Activated CD8-positive, alpha-beta T cell treated with anti-CD3 and anti-CD28 coated beads for 36 hours (primary cell): ENCODE results near the gene PRKACB. TPM values are rescaled to one million over a fixed set of nuclear protein-coding genes. Genes with fewer than 3 reads are reported as not detected.
"Not testable (repeated sequence)": the region's sequence is repeated elsewhere in the genome, so short reads cannot be mapped to it uniquely, and the experiment has no call there.

ENCODE experiments used
- ATAC-seq: fragments of 200-7000 bp; cut with Tn5 transposase; one replicate; pipeline ENCODE4 v1.10.0; 2021; ENCODE audit warnings: mild to moderate bottlenecking, moderate library complexity
- CTCF ChIA-PET: fragments of 350-600 bp; sonication (Branson Sonifier 250); formaldehyde crosslinking; loops from one replicate; lab custom pipeline; 2021; ENCODE audit warnings: antibody characterized with exemption; lab: Charles Lee
- POLR2A ChIA-PET: fragments of 350-600 bp; sonication (Branson Sonifier 250); formaldehyde crosslinking; loops from one replicate; lab custom pipeline; 2021; ENCODE audit warnings: antibody characterized with exemption; lab: Charles Lee
- DNase-seq: peaks from one replicate; pipeline ENCODE4 v3.0.0-alpha.2; 2020
- H3K27ac Mint-ChIP-seq: one replicate; pipeline ENCODE4 v1.8.0; 2021; ENCODE audit warnings: mild to moderate bottlenecking, mixed read lengths
- H3K27me3 Mint-ChIP-seq: one replicate; pipeline ENCODE4 v1.8.0; 2021; ENCODE audit warnings: mixed read lengths
- H3K36me3 Mint-ChIP-seq: one replicate; pipeline ENCODE4 v1.8.0; 2021; ENCODE audit warnings: low read depth, mixed read lengths
- H3K4me1 Mint-ChIP-seq: one replicate; pipeline ENCODE4 v1.8.0; 2021; ENCODE audit warnings: low read depth, mixed read lengths
- H3K4me3 Mint-ChIP-seq: one replicate; pipeline ENCODE4 v1.8.0; 2021; ENCODE audit warnings: mild to moderate bottlenecking, moderate library complexity, mixed read lengths
- H3K9me3 Mint-ChIP-seq: one replicate; pipeline ENCODE4 v1.8.0; 2021; ENCODE audit warnings: mixed read lengths
- CTCF ChIP-seq: fragments of 200-600 bp; IDR thresholded peaks from one replicate; pipeline ENCODE4 v1.8.0; 2022; ENCODE audit warnings: antibody characterized with exemption, mild to moderate bottlenecking
- intact Hi-C: fragments of 100-400 bp; cut with micrococcal nuclease; formaldehyde crosslinking; loops from one replicate; pipeline ENCODE4 v1.10.0; 2022
- total RNA-seq, 2 experiments: library from RNA; stranded (reverse); gene quantifications; one replicate each; pipeline ENCODE4 v1.2.3, GENCODE V29; 2021

Gene PRKACB
- total RNA-seq, 2 experiments from 2014 or later = 39.9 to 44.7 TPM

GRCh38 chr1:84103197-84103992 is 40.7 kb upstream of the PRKACB start:
- DNase-seq = peak; percentile 35
- Mint-ChIP-seq H3K4me3 (no peak overlapping the region), H3K27me3 (no peaks in the 10 kb centered on the region), H3K4me1 (peaks cover 9% of the 10 kb centered on the region), H3K9me3 (peaks cover 6% of the 10 kb centered on the region), H3K36me3 (peaks cover 8% of the 10 kb centered on the region), H3K27ac (no peak overlapping the region)
- intact Hi-C loops = no loop called here
- peak; percentile 89 for ATAC-seq
- ChIA-PET CTCF (no interaction called here), POLR2A (no interaction called here)
- TF ChIP-seq CTCF = no peak

GRCh38 chr1:84107538-84107937 is 36.5 kb upstream of the PRKACB start:
- DNase-seq, H3K4me3 Mint-ChIP-seq, H3K36me3 Mint-ChIP-seq, H3K9me3 Mint-ChIP-seq, H3K27ac Mint-ChIP-seq, ATAC-seq, H3K27me3 Mint-ChIP-seq, H3K4me1 Mint-ChIP-seq, intact Hi-C loops, POLR2A ChIA-PET, CTCF ChIA-PET: not testable (repeated sequence)

- POLR2A ChIA-PET = no interaction called here
- no peak for TF ChIP-seq CTCF
- Mint-ChIP-seq H3K4me3 (no peak overlapping the region), H3K27me3 (no peaks in the 10 kb centered on the region), H3K36me3 (peaks cover 8% of the 10 kb centered on the region), H3K9me3 (peaks cover 9% of the 10 kb centered on the region), H3K27ac (no peak overlapping the region), H3K4me1 (peaks cover 4% of the 10 kb centered on the region)
- DNase-seq = no peak
- intact Hi-C loops = no loop called here
- ATAC-seq = no peak
- CTCF ChIA-PET = no interaction called here
Measured at GRCh38 chr1:84107955-84108354, 36.1 kb upstream of the PRKACB start.

- no peak for ATAC-seq
- H3K9me3 Mint-ChIP-seq = peaks cover 9% of the 10 kb centered on the region
- TF ChIP-seq CTCF = no peak
- no peaks in the 10 kb centered on the region for H3K27me3 Mint-ChIP-seq
- peaks cover 8% of the 10 kb centered on the region for H3K36me3 Mint-ChIP-seq
- DNase-seq = no peak
- no peaks in the 10 kb centered on the region for H3K4me1 Mint-ChIP-seq
- CTCF ChIA-PET = no interaction called here
- H3K4me3 Mint-ChIP-seq = no peak overlapping the region
- no peak overlapping the region for H3K27ac Mint-ChIP-seq
- POLR2A ChIA-PET = no interaction called here
- intact Hi-C loops = no loop called here
Measured at GRCh38 chr1:84108900-84109578, 35.0 kb upstream of the PRKACB start.

GRCh38 chr1:84110629-84111028 is 33.4 kb upstream of the PRKACB start:
- no peak overlapping the region for H3K27ac Mint-ChIP-seq

More at GRCh38 chr1:84110629-84111028, 33.4 kb upstream of the PRKACB start:
- intact Hi-C loops = no loop called here
- H3K27me3 Mint-ChIP-seq = no peaks in the 10 kb centered on the region
- POLR2A ChIA-PET = no interaction called here
- ATAC-seq (no peak), DNase-seq (no peak)
- H3K36me3 Mint-ChIP-seq = peaks cover 8% of the 10 kb centered on the region
- no peaks in the 10 kb centered on the region for H3K4me1 Mint-ChIP-seq
- CTCF ChIA-PET = no interaction called here
- H3K4me3 Mint-ChIP-seq = no peak overlapping the region
- H3K9me3 Mint-ChIP-seq = peaks cover 9% of the 10 kb centered on the region
- TF ChIP-seq CTCF = no peak
